Hematopoietic multipotent progenitor cell treated with erythropoietin and hydrocortisone succinate and interleukin-3 and kit ligand, for 4 days (in vitro differentiated cells): ENCODE measurements around the gene ASPRV1.
A peak's percentile ranks its signal among the peaks of the same experiment; 100 is the strongest.
"Not testable (repeated sequence)": the region's sequence is repeated elsewhere in the genome, so short reads cannot be mapped to it uniquely, and the experiment has no call there.

Experiments
- DNase-seq: peaks from one replicate; pipeline ENCODE4 v3.0.0-alpha.2; 2015

ASPRV1 gene

GRCh38 chr2:69959425-69959824, 2.0 kb downstream of the ASPRV1 start:
- no peak for DNase-seq

GRCh38 chr2:69958480-69958879, 3.0 kb downstream of the ASPRV1 start:
- DNase-seq, result no peak

- DNase-seq, result no peak
These were observed 3.5 kb downstream of the ASPRV1 start for GRCh38 chr2:69957965-69958364.

GRCh38 chr2:69956475-69956979, 4.9 kb downstream of the ASPRV1 start:
- DNase-seq, result no peak

GRCh38 chr2:69955029-69955428, 6.4 kb downstream of the ASPRV1 start:
- DNase-seq, result no peak

GRCh38 chr2:69954084-69954483, 7.3 kb downstream of the ASPRV1 start:
- DNase-seq, result no peak

- no peak for DNase-seq
These were observed 8.9 kb downstream of the ASPRV1 start for GRCh38 chr2:69952336-69953115.

GRCh38 chr2:69950671-69951070, 10.8 kb downstream of the ASPRV1 start:
- not testable (repeated sequence) for DNase-seq

- DNase-seq, result no peak
These were observed 11.2 kb downstream of the ASPRV1 start for GRCh38 chr2:69950241-69950640.

GRCh38 chr2:69948963-69949645, 12.3 kb downstream of the ASPRV1 start:
- no peak for DNase-seq

- no peak for DNase-seq
These were observed 13.1 kb downstream of the ASPRV1 start for GRCh38 chr2:69948032-69948962.

GRCh38 chr2:69947325-69947931, 14.0 kb downstream of the ASPRV1 start:
- DNase-seq, result no peak

GRCh38 chr2:69946351-69947324, 14.8 kb downstream of the ASPRV1 start:
- peak; percentile 89 for DNase-seq

- peak; percentile 41 for DNase-seq
These were observed 15.5 kb downstream of the ASPRV1 start for GRCh38 chr2:69945941-69946340.

GRCh38 chr2:69945441-69945840, 16.0 kb downstream of the ASPRV1 start:
- DNase-seq, result peak; percentile 81

- no peak for DNase-seq
These were observed 16.7 kb downstream of the ASPRV1 start for GRCh38 chr2:69944756-69945155.

- DNase-seq, result peak; percentile 84
These were observed 17.4 kb downstream of the ASPRV1 start for GRCh38 chr2:69943843-69944525.

GRCh38 chr2:69943000-69943842, 18.2 kb downstream of the ASPRV1 start:
- no peak for DNase-seq

GRCh38 chr2:69940691-69941090, 20.7 kb downstream of the ASPRV1 start:
- no peak for DNase-seq

GRCh38 chr2:69939722-69940121, 21.7 kb downstream of the ASPRV1 start:
- no peak for DNase-seq
